GM21529 (cell line): ENCODE data around the gene RIC8B.

Experiments
- ATAC-seq: cut with Tn5 transposase; IDR thresholded peaks from one replicate; pipeline ENCODE4 v1.9.1; 2021; ENCODE audit not compliant: unreplicated experiment

Gene RIC8B

GRCh38 chr12:106757623-106758348, 16.7 kb upstream of the RIC8B start:
- no peak for ATAC-seq

- ATAC-seq, result no peak
Observed at GRCh38 chr12:106758349-106759110, 16.0 kb upstream of the RIC8B start.

DNA sequence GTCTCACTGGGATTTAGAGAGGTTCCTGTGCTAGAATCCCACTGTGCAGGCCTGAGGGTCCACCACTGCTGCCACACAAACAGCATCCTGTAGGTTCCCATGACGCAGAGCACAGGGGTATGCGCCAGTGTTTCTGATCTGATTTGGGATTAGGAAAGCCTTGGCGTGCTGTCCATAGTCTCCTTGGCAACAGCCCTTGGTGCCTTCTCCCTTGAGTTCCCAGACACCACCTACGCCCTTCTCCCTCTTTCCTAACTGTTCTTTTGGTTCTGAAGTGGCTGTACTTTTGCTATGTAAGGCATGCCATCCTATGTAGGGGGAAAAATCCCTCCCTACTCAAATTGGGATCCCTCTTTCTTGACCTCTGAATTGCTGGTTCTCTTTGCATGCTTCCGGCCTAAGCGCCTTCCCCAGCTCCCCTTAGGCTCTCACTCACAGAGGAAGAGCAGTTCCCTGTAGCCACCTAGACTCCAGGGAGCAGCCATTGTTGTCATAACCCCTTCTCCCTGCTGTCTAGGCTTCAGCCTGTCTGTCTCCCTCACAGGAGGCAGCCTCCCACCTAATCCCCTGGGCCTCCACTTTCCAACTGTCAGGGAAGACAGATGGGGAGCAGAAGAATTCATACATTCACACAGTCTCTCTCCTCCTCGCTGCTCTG, 14.8 kb upstream of the RIC8B start:
- ATAC-seq, result peak; percentile 27

DNA sequence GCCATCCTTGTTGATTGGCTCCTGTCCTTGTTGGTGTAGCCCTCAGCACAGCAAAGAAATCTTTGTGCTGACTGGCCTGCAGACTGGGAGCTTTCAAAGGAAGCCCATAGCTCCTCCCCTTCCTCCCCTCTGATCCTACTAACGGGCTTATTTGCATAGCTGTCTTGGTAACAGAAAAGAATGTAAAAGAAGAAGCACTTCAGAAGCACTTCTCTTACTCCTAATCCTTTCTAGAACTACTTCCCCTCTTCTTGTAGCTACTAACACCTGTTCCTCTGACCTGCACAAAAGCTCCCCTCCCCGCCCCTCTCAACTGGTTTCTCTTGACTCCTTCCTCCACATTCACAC, 14.3 kb upstream of the RIC8B start:
- ATAC-seq, result peak; percentile 99

DNA sequence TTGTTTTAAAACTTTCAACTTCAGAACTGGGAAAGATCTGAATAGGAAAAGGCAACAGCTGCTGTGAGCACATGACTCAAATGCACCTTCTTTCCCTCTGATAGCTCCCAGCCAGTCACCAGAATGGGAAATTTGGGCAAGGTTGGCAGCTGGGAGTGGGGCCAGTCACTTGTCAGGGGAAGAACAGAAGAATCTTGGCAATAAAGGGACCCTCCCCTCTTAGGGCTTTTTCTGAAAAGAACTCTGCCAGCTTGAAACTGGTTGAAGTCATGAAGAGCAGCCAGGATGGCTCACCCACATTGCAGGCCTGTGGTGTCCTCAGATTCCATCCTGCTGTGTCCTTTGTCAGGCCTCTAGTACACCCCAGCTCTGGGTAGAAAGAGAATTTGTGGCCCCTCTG, 10.3 kb upstream of the RIC8B start:
- no peak for ATAC-seq

DNA sequence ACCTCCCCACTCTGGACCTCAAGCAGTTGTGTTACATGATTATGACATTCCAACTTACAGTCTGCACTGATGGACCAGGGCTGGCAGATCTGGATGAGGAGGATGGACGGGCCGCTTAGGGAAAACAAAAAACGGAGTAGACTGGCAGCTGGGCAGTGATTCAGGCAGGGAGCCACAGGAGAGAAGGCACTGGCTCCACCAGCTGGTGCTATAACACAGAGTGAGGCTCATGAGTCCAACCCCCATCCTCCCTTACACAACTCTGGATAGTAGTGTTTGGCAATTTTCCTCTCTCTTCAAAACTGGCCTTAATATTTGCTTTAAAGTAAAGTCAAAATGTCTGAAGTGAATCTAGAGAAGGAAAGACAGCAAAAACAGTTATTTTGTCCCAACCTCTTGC, 9.7 kb upstream of the RIC8B start:
- ATAC-seq, result no peak

- no peak for ATAC-seq
Observed at GRCh38 chr12:106766393-106766826, 8.1 kb upstream of the RIC8B start.

GRCh38 chr12:106767206-106767605, 7.3 kb upstream of the RIC8B start:
- no peak for ATAC-seq

- ATAC-seq, result no peak
Observed at GRCh38 chr12:106767954-106768822, 6.3 kb upstream of the RIC8B start.

DNA sequence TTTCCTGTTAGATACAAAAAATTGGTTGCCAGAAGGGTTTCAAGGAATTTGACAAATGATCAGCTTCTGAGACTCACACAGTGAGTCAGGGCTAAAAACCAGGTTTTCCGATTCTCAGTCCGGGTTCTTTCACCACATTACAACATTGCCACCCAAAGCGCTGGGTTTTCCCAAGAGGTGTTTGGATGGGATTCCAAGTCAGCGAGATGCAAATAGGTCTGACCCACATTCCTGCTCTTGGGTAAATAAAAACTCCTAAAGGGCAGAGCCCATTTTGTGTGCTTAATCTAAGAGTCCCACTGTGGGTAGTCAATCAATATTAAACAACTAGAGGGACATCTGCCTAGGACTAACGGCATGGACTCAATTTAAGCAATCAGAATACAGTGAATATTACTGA, 5.4 kb upstream of the RIC8B start:
- no peak for ATAC-seq

GRCh38 chr12:106769546-106769945, 4.9 kb upstream of the RIC8B start:
- ATAC-seq, result no peak

- no peak for ATAC-seq
Observed at GRCh38 chr12:106771425-106771824, 3.1 kb upstream of the RIC8B start.

DNA sequence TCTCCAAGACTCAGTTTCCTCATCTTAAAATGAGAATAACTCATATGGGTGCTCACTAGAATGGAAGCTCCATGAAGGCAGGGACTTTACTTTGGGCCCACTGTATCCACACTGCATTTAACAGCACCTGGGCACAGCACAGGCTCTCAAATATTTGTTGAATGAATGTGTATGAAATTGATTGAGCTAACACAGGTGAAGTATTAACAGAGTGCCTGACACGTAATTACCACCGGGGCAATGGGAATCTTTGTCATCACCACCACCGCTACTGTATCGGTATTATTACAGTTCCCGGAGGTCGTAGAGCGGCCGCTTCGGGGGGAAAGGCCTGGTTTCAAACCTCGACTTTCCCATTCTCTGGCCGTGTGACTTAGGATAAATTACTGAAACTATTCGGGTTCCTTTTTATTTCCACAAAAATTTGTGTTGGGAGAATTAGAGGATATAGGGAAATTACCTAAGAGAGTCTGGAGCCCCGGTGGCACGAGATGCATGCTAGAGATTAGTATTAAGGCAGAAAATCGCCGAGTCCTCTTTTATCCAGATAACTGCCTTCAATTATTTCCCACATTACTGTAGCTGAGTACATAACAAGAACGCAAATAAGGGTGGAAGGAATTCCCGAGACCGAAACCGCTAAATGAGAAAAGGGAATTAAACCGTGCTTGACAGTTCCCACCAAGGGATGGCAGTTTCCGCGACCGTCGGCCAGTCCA, 1.0 kb upstream of the RIC8B start:
- ATAC-seq, result no peak

DNA sequence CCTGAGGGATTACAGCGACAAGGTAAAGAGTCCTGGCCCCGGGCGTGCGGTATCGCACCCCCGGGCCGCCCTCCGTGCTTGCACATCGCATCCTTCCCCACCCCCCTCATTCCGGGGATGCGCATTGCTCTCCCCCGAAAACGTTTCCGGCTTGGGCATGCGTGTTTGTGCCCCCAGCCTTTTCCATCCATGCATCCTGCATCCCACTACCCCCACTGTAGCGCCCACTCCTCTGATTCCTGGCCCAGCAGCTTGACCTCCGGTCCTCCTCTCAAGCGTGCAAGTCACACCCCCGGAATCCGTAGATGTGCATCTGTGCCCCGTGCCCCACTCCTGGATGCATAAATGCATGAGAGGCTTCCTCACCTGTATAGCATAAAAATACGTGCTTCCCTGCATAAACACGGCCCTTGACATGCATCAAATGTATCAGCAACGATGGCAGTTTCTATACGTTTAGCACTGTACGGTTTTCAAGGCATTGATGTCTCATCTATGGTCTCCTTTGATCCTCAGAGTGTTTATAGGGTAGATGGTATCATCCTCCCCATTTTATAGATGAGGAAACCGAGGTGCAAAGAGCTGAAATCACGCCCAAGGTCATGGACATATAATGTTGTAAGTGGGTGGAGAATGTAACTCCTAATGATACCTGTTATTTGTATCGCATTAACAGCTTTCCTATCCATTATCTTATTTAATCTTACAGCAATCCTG, 484 bp downstream of the RIC8B start:
- no peak for ATAC-seq

- ATAC-seq, result no peak
Observed at GRCh38 chr12:106776897-106777296, 2.4 kb downstream of the RIC8B start.

GRCh38 chr12:106780010-106780631, 5.6 kb downstream of the RIC8B start:
- ATAC-seq, result no peak

DNA sequence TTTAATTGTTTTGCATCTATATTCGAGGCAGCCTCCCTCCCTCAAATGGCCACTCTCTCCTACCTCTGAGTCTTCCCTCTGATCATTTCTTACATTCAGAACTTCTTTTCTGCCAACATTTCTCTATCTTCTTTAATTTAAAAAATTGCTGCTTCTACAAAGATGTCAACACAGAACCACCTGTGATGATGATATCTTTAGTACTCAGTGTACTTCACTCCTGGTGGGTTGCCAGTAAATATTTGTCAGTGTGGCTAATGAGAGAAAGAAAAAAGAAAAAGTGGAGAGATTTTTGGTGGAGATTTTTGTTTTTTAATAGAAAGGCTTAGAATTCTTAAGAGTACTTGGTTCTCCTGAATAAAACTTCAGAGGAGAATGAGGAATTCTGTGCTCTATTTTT, 8.1 kb downstream of the RIC8B start:
- ATAC-seq, result no peak

GRCh38 chr12:106783515-106783914, 9.0 kb downstream of the RIC8B start:
- ATAC-seq, result no peak

- ATAC-seq, result no peak
Observed at GRCh38 chr12:106790020-106790419, 15.5 kb downstream of the RIC8B start.
